K562 (cell line): ENCODE results near the gene PMVK. TPM values are rescaled to one million over a fixed set of nuclear protein-coding genes. Genes with fewer than 3 reads are reported as not detected.

Source experiments
- CTBP1 ChIP-seq: fragments of 450-650 bp; IDR thresholded peaks from 2 replicates; pipeline ENCODE4 v1.6.1; 2016; ENCODE audit warnings: borderline replicate concordance
- CXXC5 ChIP-seq: fragments of 250-450 bp; sonication (Bioruptor Pico); IDR thresholded peaks from 2 replicates; pipeline ENCODE4 v1.8.0; 2022; ENCODE audit warnings: inconsistent platforms, mild to moderate bottlenecking, moderate library complexity
- E2F1 ChIP-seq: sonication (generic); formaldehyde crosslinking; IDR thresholded peaks from 2 replicates; pipeline ENCODE4 v1.8.1; 2023; ENCODE audit warnings: mild to moderate bottlenecking, missing genetic modification reagents, moderate library complexity
- HDAC2 ChIP-seq: fragments of 450-650 bp; IDR thresholded peaks from 2 replicates; pipeline ENCODE4 v1.6.1; 2016; ENCODE audit warnings: mild to moderate bottlenecking
- MAFK ChIP-seq: IDR thresholded peaks from 2 replicates; pipeline ENCODE4 v1.6.1; 2011; ENCODE audit warnings: low read length, improper control_type of control experiment
- MED1 ChIP-seq: sonication (generic); formaldehyde crosslinking; IDR thresholded peaks from 2 replicates; pipeline ENCODE4 v1.8.1; 2023; ENCODE audit warnings: missing genetic modification reagents, borderline replicate concordance
- NKRF ChIP-seq: fragments of 450-650 bp; IDR thresholded peaks from 2 replicates; pipeline ENCODE4 v1.6.1; 2016; ENCODE audit warnings: borderline replicate concordance
- NR3C1 ChIP-seq: sonication (generic); formaldehyde crosslinking; IDR thresholded peaks from 2 replicates; pipeline ENCODE4 v1.8.1; 2022; ENCODE audit warnings: missing genetic modification reagents
- RAD51 ChIP-seq: fragments of 450-650 bp; IDR thresholded peaks from 2 replicates; pipeline ENCODE4 v1.7.1; 2016; ENCODE audit warnings: low read depth, mild to moderate bottlenecking, borderline replicate concordance
- SETDB1 ChIP-seq: IDR thresholded peaks from one replicate; pipeline ENCODE4 v1.6.1; 2012; ENCODE audit warnings: low read length, control low read depth, inconsistent platforms
- SIN3A ChIP-seq, 2 experiments: fragments of 150-350 bp in 1 of 2; IDR thresholded peaks; 2 replicates each; pipeline ENCODE4 v1.6.1; 2011 to 2016; ENCODE audit warnings: borderline replicate concordance in 2 of 2, low read depth in 2 of 2, low read length in 2 of 2, mild to moderate bottlenecking in 2 of 2, moderate library complexity in 2 of 2; ENCODE audit not compliant: control insufficient read depth in 1 of 2
- SMARCA5 ChIP-seq: fragments of 450-650 bp; IDR thresholded peaks from 2 replicates; pipeline ENCODE4 v1.6.1; 2016
- SRSF7 ChIP-seq: fragments of 200-400 bp; formaldehyde crosslinking; optimal IDR thresholded peaks from 2 replicates; pipeline ENCODE3; 2017; ENCODE audit warnings: mild to moderate bottlenecking, low read depth, low read length
- STAG1 ChIP-seq: sonication (generic); formaldehyde crosslinking; IDR thresholded peaks from 2 replicates; pipeline ENCODE4 v1.5.0; 2020; ENCODE audit warnings: missing genetic modification reagents, borderline replicate concordance
- TARDBP ChIP-seq: fragments of 450-650 bp; IDR thresholded peaks from 2 replicates; pipeline ENCODE4 v1.6.1; 2016
- TBL1XR1 ChIP-seq, 2 experiments: IDR thresholded peaks; 2 replicates each; pipeline ENCODE4 v1.6.1; 2012; ENCODE audit warnings: improper control_type of control experiment in 2 of 2, low read length in 2 of 2, mild to moderate bottlenecking in 1 of 2
- TBP ChIP-seq: optimal IDR thresholded peaks from 2 replicates; pipeline ENCODE3; 2011; ENCODE audit warnings: low read depth, low read length, improper control_type of control experiment
- ZBTB7A ChIP-seq: IDR thresholded peaks from 2 replicates; pipeline ENCODE4 v1.6.1; 2011; ENCODE audit warnings: low read depth, mild to moderate bottlenecking, low read length, moderate library complexity, borderline replicate concordance; ENCODE audit not compliant: control insufficient read depth
- ZNF77 ChIP-seq: fragments of 250-450 bp; sonication (Bioruptor Pico); IDR thresholded peaks from 2 replicates; pipeline ENCODE4 v1.5.0; 2020
- polyA plus RNA-seq, 8 experiments: library from polyadenylated mRNA; depleted of rRNA in 4 of 8; stranded (reverse) in 5 of 8; unstranded in 3 of 8; fragments of >200 nt; fragmentation: Nextera tagmentation in 2 of 8; fragmentation: Illumina TruSeq in 1 of 8; extraction: Ambion mirVana in 2 of 8; extraction: Trizol in 1 of 8; gene quantifications; 2 replicates each; pipeline versions ENCODE4 v1.2.1 to v1.2.3, GENCODE V29; 2011 to 2014; ENCODE audit warnings: inconsistent platforms in 1 of 8, missing spikeins in 1 of 8
- total RNA-seq, 7 experiments: library from RNA; depleted of rRNA in 6 of 7; stranded (reverse); fragments of >200 nt in 6 of 7; fragmentation: Illumina TruSeq in 2 of 7; extraction: Trizol in 2 of 7; gene quantifications; 2 replicates each; pipeline versions ENCODE4 v1.2.1 to v1.2.3, GENCODE V29; 2011 to 2021; ENCODE audit warnings: low replicate concordance in 1 of 7
- TF ChIP-seq, protein P1 (sequence below): fragments of 450-650 bp; IDR thresholded peaks from 2 replicates; pipeline ENCODE4 v1.7.0; 2016; ENCODE audit warnings: borderline replicate concordance
- TF ChIP-seq, protein P2 (sequence below), 2 experiments: IDR thresholded peaks in 1 of 2; conservative IDR thresholded peaks in 1 of 2; 2 replicates each; pipeline ENCODE4 v1.6.1; 2016; ENCODE audit warnings: low read depth in 2 of 2, mild to moderate bottlenecking in 1 of 2, missing compliant biosample characterization in 1 of 2, missing genetic modification characterization in 1 of 2, moderate library complexity in 1 of 2

PMVK gene
- total and polyA plus RNA-seq, 9 of the 15 experiments (the other 6 are each of a cell fraction or from before 2014, with no cell fraction given): 1.1 to 15.3 (median 6.3) TPM

- TF ChIP-seq, protein P1, sequence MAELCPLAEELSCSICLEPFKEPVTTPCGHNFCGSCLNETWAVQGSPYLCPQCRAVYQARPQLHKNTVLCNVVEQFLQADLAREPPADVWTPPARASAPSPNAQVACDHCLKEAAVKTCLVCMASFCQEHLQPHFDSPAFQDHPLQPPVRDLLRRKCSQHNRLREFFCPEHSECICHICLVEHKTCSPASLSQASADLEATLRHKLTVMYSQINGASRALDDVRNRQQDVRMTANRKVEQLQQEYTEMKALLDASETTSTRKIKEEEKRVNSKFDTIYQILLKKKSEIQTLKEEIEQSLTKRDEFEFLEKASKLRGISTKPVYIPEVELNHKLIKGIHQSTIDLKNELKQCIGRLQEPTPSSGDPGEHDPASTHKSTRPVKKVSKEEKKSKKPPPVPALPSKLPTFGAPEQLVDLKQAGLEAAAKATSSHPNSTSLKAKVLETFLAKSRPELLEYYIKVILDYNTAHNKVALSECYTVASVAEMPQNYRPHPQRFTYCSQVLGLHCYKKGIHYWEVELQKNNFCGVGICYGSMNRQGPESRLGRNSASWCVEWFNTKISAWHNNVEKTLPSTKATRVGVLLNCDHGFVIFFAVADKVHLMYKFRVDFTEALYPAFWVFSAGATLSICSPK: no peak
- TF ChIP-seq NR3C1 (CRISPR knock-in tag) (no peak), CXXC5 (no peak), MAFK (no peak), SETDB1 (no peak), MED1 (CRISPR knock-in tag) (no peak), NKRF (no peak), ZBTB7A (peak; percentile 74), E2F1 (no peak), SMARCA5 (no peak), RAD51 (no peak), TBP (peak; percentile 17), SIN3A (IDR thresholded peaks at IDR 0.05; ENCODE audit: borderline replicate concordance in 2 of 2, control insufficient read depth in 1 of 2, low read depth in 2 of 2, low read length in 2 of 2) (no peak), STAG1 (CRISPR knock-in tag) (peak; percentile 50; the same call in 1 of the 2 replicates), CTBP1 (peak; percentile 53; the same call in 1 of the 2 replicates), HDAC2 (no peak), ZNF77 (CRISPR knock-in tag) (no peak), TARDBP (no peak), TBL1XR1 (IDR thresholded peaks at IDR 0.05; ENCODE audit: low read length in 2 of 2) (no peak), SRSF7 (no peak)
- TF ChIP-seq, protein P2, sequence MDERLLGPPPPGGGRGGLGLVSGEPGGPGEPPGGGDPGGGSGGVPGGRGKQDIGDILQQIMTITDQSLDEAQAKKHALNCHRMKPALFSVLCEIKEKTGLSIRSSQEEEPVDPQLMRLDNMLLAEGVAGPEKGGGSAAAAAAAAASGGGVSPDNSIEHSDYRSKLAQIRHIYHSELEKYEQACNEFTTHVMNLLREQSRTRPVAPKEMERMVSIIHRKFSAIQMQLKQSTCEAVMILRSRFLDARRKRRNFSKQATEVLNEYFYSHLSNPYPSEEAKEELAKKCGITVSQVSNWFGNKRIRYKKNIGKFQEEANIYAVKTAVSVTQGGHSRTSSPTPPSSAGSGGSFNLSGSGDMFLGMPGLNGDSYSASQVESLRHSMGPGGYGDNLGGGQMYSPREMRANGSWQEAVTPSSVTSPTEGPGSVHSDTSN (CRISPR knock-in tag; IDR thresholded peaks at IDR 0.05; ENCODE audit: low read depth): no peak
- TF ChIP-seq, protein P2 (tag; conservative IDR thresholded peaks at IDR 0.05; ENCODE audit: low read depth): no peak
Observed at GRCh38 chr1:154943649-154944400, 7.3 kb upstream of the PMVK start (continued).
